Vagina (tissue), 2 donors: ENCODE data around the gene MYLIP.

ENCODE experiments used
- POLR2A ChIP-seq, 2 donors: fragments of 450-650 bp; IDR thresholded peaks; one replicate each; pipeline ENCODE4 v1.6.1; 2017; ENCODE audit warnings: antibody characterized with exemption in 2 of 2, mild to moderate bottlenecking in 2 of 2, moderate library complexity in 2 of 2
- POLR2AphosphoS5 ChIP-seq, 2 donors: sonication (generic); formaldehyde crosslinking; IDR thresholded peaks; one replicate each; pipeline ENCODE4 v1.9.0; 2017; ENCODE audit warnings: antibody characterized with exemption in 2 of 2, mild to moderate bottlenecking in 2 of 2, low read depth in 1 of 2; ENCODE audit not compliant: insufficient read depth in 1 of 2
- TF ChIP-seq, protein P1 (sequence below), 3 experiments: fragments of 450-650 bp in 2 of 3; fragments of 200-600 bp in 1 of 3; sonication (generic) in 1 of 3; IDR thresholded peaks; one replicate each; pipeline ENCODE4 v1.5.1; 2017 to 2019; ENCODE audit warnings: antibody characterized with exemption in 3 of 3, mild to moderate bottlenecking in 2 of 3, moderate library complexity in 2 of 3

DNA sequence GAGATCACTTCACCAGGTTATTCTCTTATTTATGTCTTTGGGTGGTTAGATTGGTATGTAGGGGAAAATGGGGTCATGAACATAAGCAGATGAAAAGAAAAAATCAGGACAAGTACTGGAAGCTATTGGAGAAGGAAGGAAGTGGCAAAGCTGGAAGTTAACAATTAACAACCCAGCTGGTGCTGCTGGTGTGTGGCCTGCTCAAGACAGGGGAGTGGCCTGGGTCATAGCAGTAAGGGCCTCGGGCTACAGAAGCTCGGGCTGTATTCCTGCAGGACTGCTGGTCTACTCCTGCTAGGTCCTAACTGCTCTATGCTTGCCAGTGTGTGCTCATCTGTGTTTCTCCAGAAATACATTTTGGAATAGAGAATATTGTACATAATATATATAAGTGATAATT lies 19.6 kb downstream of the MYLIP start:
- TF ChIP-seq, protein P1, sequence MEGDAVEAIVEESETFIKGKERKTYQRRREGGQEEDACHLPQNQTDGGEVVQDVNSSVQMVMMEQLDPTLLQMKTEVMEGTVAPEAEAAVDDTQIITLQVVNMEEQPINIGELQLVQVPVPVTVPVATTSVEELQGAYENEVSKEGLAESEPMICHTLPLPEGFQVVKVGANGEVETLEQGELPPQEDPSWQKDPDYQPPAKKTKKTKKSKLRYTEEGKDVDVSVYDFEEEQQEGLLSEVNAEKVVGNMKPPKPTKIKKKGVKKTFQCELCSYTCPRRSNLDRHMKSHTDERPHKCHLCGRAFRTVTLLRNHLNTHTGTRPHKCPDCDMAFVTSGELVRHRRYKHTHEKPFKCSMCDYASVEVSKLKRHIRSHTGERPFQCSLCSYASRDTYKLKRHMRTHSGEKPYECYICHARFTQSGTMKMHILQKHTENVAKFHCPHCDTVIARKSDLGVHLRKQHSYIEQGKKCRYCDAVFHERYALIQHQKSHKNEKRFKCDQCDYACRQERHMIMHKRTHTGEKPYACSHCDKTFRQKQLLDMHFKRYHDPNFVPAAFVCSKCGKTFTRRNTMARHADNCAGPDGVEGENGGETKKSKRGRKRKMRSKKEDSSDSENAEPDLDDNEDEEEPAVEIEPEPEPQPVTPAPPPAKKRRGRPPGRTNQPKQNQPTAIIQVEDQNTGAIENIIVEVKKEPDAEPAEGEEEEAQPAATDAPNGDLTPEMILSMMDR (IDR thresholded peaks at IDR 0.05): no peak
- TF ChIP-seq POLR2AphosphoS5 (IDR thresholded peaks at IDR 0.05; ENCODE audit: insufficient read depth in 1 of 2, low read depth in 1 of 2) (no peak), POLR2A (IDR thresholded peaks at IDR 0.05) (no peak)
